H9 (cell line): ENCODE results near the gene FAP. TPM values are rescaled to one million over a fixed set of nuclear protein-coding genes. Genes with fewer than 3 reads are reported as not detected.
A peak's percentile ranks its signal among the peaks of the same experiment; 100 is the strongest.

Source experiments
- DNase-seq: peaks from one replicate; pipeline ENCODE4 v3.0.0-alpha.2; 2017
- H2AFZ ChIP-seq: one replicate; pipeline ENCODE4 v1.6.1; 2013; ENCODE audit warnings: mild to moderate bottlenecking, low read length, control low read depth, moderate library complexity
- H2AK5ac ChIP-seq: 2 replicates; pipeline ENCODE4 v1.6.1; 2013; ENCODE audit warnings: low read length, control low read depth, mixed read lengths; ENCODE audit not compliant: insufficient read length
- H2BK120ac ChIP-seq: one replicate; pipeline ENCODE4 v1.6.1; 2013; ENCODE audit warnings: low read depth, mild to moderate bottlenecking, low read length, control low read depth, inconsistent platforms; ENCODE audit not compliant: poor library complexity, severe bottlenecking
- H2BK12ac ChIP-seq: 2 replicates; pipeline ENCODE4 v1.6.1; 2013; ENCODE audit warnings: low read length, control low read depth, mixed read lengths, low read depth; ENCODE audit not compliant: insufficient read length
- H2BK15ac ChIP-seq: 2 replicates; pipeline ENCODE4 v1.6.1; 2013; ENCODE audit warnings: low read depth, low read length, control low read depth
- H2BK20ac ChIP-seq: one replicate; pipeline ENCODE4 v1.6.1; 2013; ENCODE audit warnings: low read depth, mild to moderate bottlenecking, low read length, control low read depth, inconsistent platforms; ENCODE audit not compliant: poor library complexity, severe bottlenecking
- H2BK5ac ChIP-seq: 2 replicates; pipeline ENCODE4 v1.6.1; 2013; ENCODE audit warnings: low read length, control low read depth, mixed read lengths; ENCODE audit not compliant: insufficient read length
- H3K14ac ChIP-seq: 2 replicates; pipeline ENCODE4 v1.6.1; 2013; ENCODE audit warnings: low read length, control low read depth; ENCODE audit not compliant: insufficient read depth
- H3K18ac ChIP-seq: 2 replicates; pipeline ENCODE4 v1.6.1; 2013; ENCODE audit warnings: low read depth, mild to moderate bottlenecking, mixed read lengths, low read length, control low read depth; ENCODE audit not compliant: insufficient read length
- H3K23ac ChIP-seq: 2 replicates; pipeline ENCODE4 v1.6.1; 2013; ENCODE audit warnings: low read length, control low read depth, mixed read lengths, low read depth; ENCODE audit not compliant: insufficient read length
- H3K23me2 ChIP-seq: 2 replicates; pipeline ENCODE4 v1.6.1; 2013; ENCODE audit warnings: low read depth, mild to moderate bottlenecking, mixed read lengths, low read length, control low read depth; ENCODE audit not compliant: insufficient read length, poor library complexity, severe bottlenecking
- H3K27ac ChIP-seq: 2 replicates; pipeline ENCODE4 v1.5.1; 2013; ENCODE audit warnings: low read length, control low read depth, mixed read lengths, low read depth; ENCODE audit not compliant: insufficient read length
- H3K27me3 ChIP-seq: 2 replicates; pipeline ENCODE4 v1.6.1; 2013; ENCODE audit warnings: low read length, control low read depth, inconsistent platforms; ENCODE audit not compliant: insufficient read depth
- H3K4ac ChIP-seq: 2 replicates; pipeline ENCODE4 v1.6.1; 2013; ENCODE audit warnings: low read depth, mild to moderate bottlenecking, control low read depth, inconsistent platforms, low read length, moderate library complexity
- H3K4me1 ChIP-seq: 2 replicates; pipeline ENCODE4 v1.6.1; 2013; ENCODE audit warnings: low read length, control low read depth, inconsistent platforms; ENCODE audit not compliant: insufficient read depth
- H3K4me2 ChIP-seq: 2 replicates; pipeline ENCODE4 v1.6.1; 2013; ENCODE audit warnings: low read length, control low read depth, mixed read lengths; ENCODE audit not compliant: insufficient read length, insufficient read depth
- H3K56ac ChIP-seq: 2 replicates; pipeline ENCODE4 v1.6.1; 2013; ENCODE audit warnings: low read depth, mild to moderate bottlenecking, mixed read lengths, low read length, control low read depth; ENCODE audit not compliant: insufficient read length
- H3K79me1 ChIP-seq: 2 replicates; pipeline ENCODE4 v1.6.1; 2013; ENCODE audit warnings: low read depth, mild to moderate bottlenecking, moderate library complexity, low read length, control low read depth, inconsistent platforms; ENCODE audit not compliant: insufficient read depth, poor library complexity, severe bottlenecking
- H3K79me2 ChIP-seq: 2 replicates; pipeline ENCODE4 v1.6.1; 2013; ENCODE audit warnings: low read length, control low read depth, inconsistent platforms; ENCODE audit not compliant: insufficient read depth
- H3K9ac ChIP-seq: 2 replicates; pipeline ENCODE4 v1.6.1; 2013; ENCODE audit warnings: low read length, control low read depth, mixed read lengths; ENCODE audit not compliant: insufficient read length; ENCODE audit errors: extremely low read depth
- H3K9me3 ChIP-seq: one replicate; pipeline ENCODE4 v1.6.1; 2013; ENCODE audit warnings: low read depth, low read length, inconsistent platforms; ENCODE audit not compliant: control insufficient read depth
- H3T11ph ChIP-seq: one replicate; pipeline ENCODE4 v1.6.1; 2013; ENCODE audit warnings: mild to moderate bottlenecking, low read length, control low read depth, inconsistent platforms
- H4K20me1 ChIP-seq: one replicate; pipeline ENCODE4 v1.6.1; 2013; ENCODE audit not compliant: control insufficient read depth, insufficient read length, insufficient read depth
- H4K5ac ChIP-seq: 2 replicates; pipeline ENCODE4 v1.6.1; 2013; ENCODE audit warnings: low read depth, mild to moderate bottlenecking, mixed read lengths, low read length, control low read depth; ENCODE audit not compliant: insufficient read length
- H4K8ac ChIP-seq: replicated peaks from 2 replicates; pipeline ENCODE4 v1.6.1; 2013; ENCODE audit warnings: low read length, control low read depth, mixed read lengths, low read depth; ENCODE audit not compliant: insufficient read length
- H4K91ac ChIP-seq: 2 replicates; pipeline ENCODE4 v1.6.1; 2013; ENCODE audit warnings: low read depth, mild to moderate bottlenecking, moderate library complexity, mixed read lengths, low read length, control low read depth; ENCODE audit not compliant: insufficient read length
- H3K27ac Mint-ChIP-seq, 3 experiments: 2 replicates in 2 of 3; 3 replicates in 1 of 3; pipeline ENCODE4 v1.8.0; 2020 to 2021; ENCODE audit warnings: mixed read lengths in 3 of 3, mild to moderate bottlenecking in 1 of 3, moderate library complexity in 1 of 3
- H3K27me3 Mint-ChIP-seq: 2 replicates; pipeline ENCODE4 v1.8.0; 2021; ENCODE audit warnings: low read depth, mild to moderate bottlenecking, moderate library complexity, mixed read lengths
- H3K36me3 Mint-ChIP-seq, 3 experiments: 2 replicates in 2 of 3; 3 replicates in 1 of 3; pipeline ENCODE4 v1.8.0; 2020 to 2021; ENCODE audit warnings: low read depth in 3 of 3, mixed read lengths in 3 of 3; ENCODE audit not compliant: insufficient read depth in 1 of 3
- H3K4me1 Mint-ChIP-seq, 2 experiments: 2 replicates each; pipeline ENCODE4 v1.8.0; 2020; ENCODE audit warnings: mixed read lengths in 2 of 2
- H3K4me3 Mint-ChIP-seq, 2 experiments: 2 replicates in 1 of 2; 3 replicates in 1 of 2; pipeline ENCODE4 v1.8.0; 2020 to 2021; ENCODE audit warnings: mild to moderate bottlenecking in 2 of 2, mixed read lengths in 2 of 2, moderate library complexity in 1 of 2
- H3K9me3 Mint-ChIP-seq, 2 experiments: 2 replicates in 1 of 2; 3 replicates in 1 of 2; pipeline ENCODE4 v1.8.0; 2020; ENCODE audit warnings: mild to moderate bottlenecking in 2 of 2, mixed read lengths in 2 of 2, moderate library complexity in 1 of 2
- WGBS: extraction: QIAGEN DNeasy Blood & Tissue Kit; methylation state at CpG from one replicate; pipeline ENCODE4 v1.1.7; 2013; ENCODE audit warnings: missing lambda C conversion rate, low lambda C conversion rate, mixed read lengths; ENCODE audit not compliant: insufficient read length; ENCODE audit errors: extremely low coverage; 5-methylcytosine and 5-hydroxymethylcytosine counted together
- total RNA-seq: library from RNA; stranded (reverse); gene quantifications from 2 replicates; pipeline ENCODE4 v1.2.1, GENCODE V29; 2021
- TF ChIP-seq, protein P1 (sequence below): fragments of 200-600 bp; sonication (generic); conservative IDR thresholded peaks from 3 replicates; pipeline ENCODE4 v1.8.0; 2021; ENCODE audit warnings: antibody characterized with exemption, mild to moderate bottlenecking

The FAP gene
- total RNA-seq, 1 experiment from 2014 or later: not detected

DNA sequence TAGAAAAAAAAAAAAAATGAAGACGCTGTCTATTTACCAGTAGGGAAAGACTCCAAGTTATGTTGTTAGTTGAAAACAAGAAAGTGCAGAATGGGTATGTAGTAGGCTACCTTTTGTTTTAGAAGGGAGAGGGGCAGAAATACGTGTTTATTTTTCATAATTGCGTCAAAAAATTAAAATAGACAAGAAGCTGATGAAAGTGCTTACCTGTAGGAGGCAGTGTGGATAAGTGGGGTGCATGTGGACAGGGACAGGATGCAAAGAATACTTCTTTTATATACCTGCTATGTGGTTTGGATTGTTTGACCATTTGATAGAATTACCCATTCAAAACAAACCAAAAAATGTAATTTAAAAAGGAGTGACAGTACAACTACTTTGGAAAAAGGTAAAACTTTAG lies 88.2 kb downstream of the FAP start:
- Histone ChIP-seq H3K14ac (no peak overlapping the region), H3K23ac (no peak overlapping the region), H2AK5ac (no peak overlapping the region), H3K23me2 (no peaks in the 10 kb centered on the region), H2BK5ac (no peak overlapping the region), H3K79me2 (no peaks in the 10 kb centered on the region), H3K9me3 (no peaks in the 10 kb centered on the region), H3K18ac (no peak overlapping the region), H4K8ac (no peak overlapping the region), H3K79me1 (no peaks in the 10 kb centered on the region), H4K5ac (no peak overlapping the region), H3K4me2 (no peak overlapping the region), H2BK20ac (no peak overlapping the region), H4K20me1 (no peaks in the 10 kb centered on the region), H3K4ac (no peak overlapping the region), H2BK120ac (no peak overlapping the region), H3K4me1 (no peaks in the 10 kb centered on the region), H3K9ac (no peak overlapping the region), H3K27me3 (no peaks in the 10 kb centered on the region), H3T11ph (no peak overlapping the region), H4K91ac (no peak overlapping the region), H2BK12ac (no peak overlapping the region), H2BK15ac (no peak overlapping the region), H2AFZ (no peak overlapping the region), H3K56ac (no peak overlapping the region), H3K27ac (no peak overlapping the region)
- H3K27ac Mint-ChIP-seq: no peak overlapping the region
- no CpG with 5 or more reads among the region's 3 CpGs for WGBS
- H3K4me1 Mint-ChIP-seq: peaks cover 2 to 3% of the 10 kb centered on the region in 2 experiments; a peak in 2 of 4 replicates
- no peak for DNase-seq
- TF ChIP-seq, protein P1, sequence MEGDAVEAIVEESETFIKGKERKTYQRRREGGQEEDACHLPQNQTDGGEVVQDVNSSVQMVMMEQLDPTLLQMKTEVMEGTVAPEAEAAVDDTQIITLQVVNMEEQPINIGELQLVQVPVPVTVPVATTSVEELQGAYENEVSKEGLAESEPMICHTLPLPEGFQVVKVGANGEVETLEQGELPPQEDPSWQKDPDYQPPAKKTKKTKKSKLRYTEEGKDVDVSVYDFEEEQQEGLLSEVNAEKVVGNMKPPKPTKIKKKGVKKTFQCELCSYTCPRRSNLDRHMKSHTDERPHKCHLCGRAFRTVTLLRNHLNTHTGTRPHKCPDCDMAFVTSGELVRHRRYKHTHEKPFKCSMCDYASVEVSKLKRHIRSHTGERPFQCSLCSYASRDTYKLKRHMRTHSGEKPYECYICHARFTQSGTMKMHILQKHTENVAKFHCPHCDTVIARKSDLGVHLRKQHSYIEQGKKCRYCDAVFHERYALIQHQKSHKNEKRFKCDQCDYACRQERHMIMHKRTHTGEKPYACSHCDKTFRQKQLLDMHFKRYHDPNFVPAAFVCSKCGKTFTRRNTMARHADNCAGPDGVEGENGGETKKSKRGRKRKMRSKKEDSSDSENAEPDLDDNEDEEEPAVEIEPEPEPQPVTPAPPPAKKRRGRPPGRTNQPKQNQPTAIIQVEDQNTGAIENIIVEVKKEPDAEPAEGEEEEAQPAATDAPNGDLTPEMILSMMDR: peak; percentile 44
- peaks cover 3% of the 10 kb centered on the region; the same call in 1 of the 2 replicates for H3K27me3 Mint-ChIP-seq
- no peaks in the 10 kb centered on the region for H3K9me3 Mint-ChIP-seq
- H3K36me3 Mint-ChIP-seq: no peaks in the 10 kb centered on the region
- no peak overlapping the region for H3K4me3 Mint-ChIP-seq
